ENCODE measurements around the gene TMEM119. TPM values are rescaled to one million over a fixed set of nuclear protein-coding genes. Genes with fewer than 3 reads are reported as not detected.

The TMEM119 gene
- total and polyA plus RNA-seq, 2 of the 13 experiments (the other 11 are each of a cell fraction or from before 2014, with no cell fraction given) = not detected

DNA sequence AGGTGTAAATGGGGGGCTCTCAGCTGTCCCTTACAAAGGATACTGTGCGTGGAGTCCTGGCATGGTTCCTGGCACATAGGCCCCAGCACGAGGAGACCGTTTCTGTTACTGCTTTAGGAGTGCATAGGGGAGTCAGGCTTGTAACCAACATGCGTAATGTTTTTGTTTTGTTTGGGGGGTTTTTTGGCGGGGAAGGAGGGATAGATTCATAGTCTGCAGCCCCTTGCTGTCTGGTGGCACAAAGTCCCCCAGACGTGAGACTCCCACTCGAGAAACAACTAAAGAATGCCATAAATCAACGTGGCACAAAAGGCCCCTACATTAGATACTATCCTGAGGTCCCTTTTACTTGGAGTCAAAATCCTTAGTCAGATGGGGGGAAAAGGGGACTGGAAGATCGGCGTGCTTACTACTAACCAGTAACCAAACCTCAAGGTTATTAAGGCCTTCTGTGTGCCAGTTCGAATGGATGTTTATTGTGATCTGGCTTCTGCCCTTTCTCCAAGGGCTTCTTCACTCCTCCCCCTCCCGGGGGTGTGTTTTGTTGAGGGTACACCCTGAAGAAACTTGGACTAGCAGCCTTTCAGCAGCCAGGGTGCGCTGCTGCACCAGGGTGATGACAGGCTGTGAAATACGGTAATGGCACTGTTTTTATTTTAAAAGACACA, 34.6 kb downstream of the TMEM119 start (continued):
- TF ChIP-seq, protein P1, sequence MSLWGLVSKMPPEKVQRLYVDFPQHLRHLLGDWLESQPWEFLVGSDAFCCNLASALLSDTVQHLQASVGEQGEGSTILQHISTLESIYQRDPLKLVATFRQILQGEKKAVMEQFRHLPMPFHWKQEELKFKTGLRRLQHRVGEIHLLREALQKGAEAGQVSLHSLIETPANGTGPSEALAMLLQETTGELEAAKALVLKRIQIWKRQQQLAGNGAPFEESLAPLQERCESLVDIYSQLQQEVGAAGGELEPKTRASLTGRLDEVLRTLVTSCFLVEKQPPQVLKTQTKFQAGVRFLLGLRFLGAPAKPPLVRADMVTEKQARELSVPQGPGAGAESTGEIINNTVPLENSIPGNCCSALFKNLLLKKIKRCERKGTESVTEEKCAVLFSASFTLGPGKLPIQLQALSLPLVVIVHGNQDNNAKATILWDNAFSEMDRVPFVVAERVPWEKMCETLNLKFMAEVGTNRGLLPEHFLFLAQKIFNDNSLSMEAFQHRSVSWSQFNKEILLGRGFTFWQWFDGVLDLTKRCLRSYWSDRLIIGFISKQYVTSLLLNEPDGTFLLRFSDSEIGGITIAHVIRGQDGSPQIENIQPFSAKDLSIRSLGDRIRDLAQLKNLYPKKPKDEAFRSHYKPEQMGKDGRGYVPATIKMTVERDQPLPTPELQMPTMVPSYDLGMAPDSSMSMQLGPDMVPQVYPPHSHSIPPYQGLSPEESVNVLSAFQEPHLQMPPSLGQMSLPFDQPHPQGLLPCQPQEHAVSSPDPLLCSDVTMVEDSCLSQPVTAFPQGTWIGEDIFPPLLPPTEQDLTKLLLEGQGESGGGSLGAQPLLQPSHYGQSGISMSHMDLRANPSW (CRISPR knock-in tag; IDR thresholded peaks at IDR 0.05; ENCODE audit: borderline replicate concordance) = no peak
- peak; percentile 55; the same call in 1 of the 2 replicates for TF ChIP-seq SIN3B (IDR thresholded peaks at IDR 0.05; ENCODE audit: low read length)
- no peak for TF ChIP-seq ZSCAN9 (CRISPR knock-in tag; IDR thresholded peaks at IDR 0.05; ENCODE audit: borderline replicate concordance)
- TF ChIP-seq ZNF570 (CRISPR knock-in tag; IDR thresholded peaks at IDR 0.05; ENCODE audit: borderline replicate concordance) = no peak
- no peak for TF ChIP-seq PHF5A (CRISPR knock-in tag; IDR thresholded peaks at IDR 0.05; ENCODE audit: low read depth, unreplicated experiment)
- TF ChIP-seq SPEN (CRISPR knock-in tag; IDR thresholded peaks at IDR 0.05; ENCODE audit: low read depth) = no peak
- no peak for TF ChIP-seq TEAD3 (CRISPR knock-in tag; optimal IDR thresholded peaks at IDR 0.05; ENCODE audit: borderline replicate concordance)
- TF ChIP-seq SMAD9 (CRISPR knock-in tag; IDR thresholded peaks at IDR 0.05) = no peak
- no peak for TF ChIP-seq ZNF225 (CRISPR knock-in tag; IDR thresholded peaks at IDR 0.05)
- peak; percentile 35; the same call in 1 of the 2 replicates for TF ChIP-seq CHD2 (IDR thresholded peaks at IDR 0.05; ENCODE audit: low read depth, low read length)
- TF ChIP-seq ZNF619 (CRISPR knock-in tag; IDR thresholded peaks at IDR 0.05) = no peak
- TF ChIP-seq, protein P2, sequence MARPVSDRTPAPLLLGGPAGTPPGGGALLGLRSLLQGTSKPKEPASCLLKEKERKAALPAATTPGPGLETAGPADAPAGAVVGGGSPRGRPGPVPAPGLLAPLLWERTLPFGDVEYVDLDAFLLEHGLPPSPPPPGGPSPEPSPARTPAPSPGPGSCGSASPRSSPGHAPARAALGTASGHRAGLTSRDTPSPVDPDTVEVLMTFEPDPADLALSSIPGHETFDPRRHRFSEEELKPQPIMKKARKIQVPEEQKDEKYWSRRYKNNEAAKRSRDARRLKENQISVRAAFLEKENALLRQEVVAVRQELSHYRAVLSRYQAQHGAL (CRISPR knock-in tag; IDR thresholded peaks at IDR 0.05; ENCODE audit: not compliant biosample characterization) = no peak
- no peak for TF ChIP-seq MTA3 (CRISPR knock-in tag; IDR thresholded peaks at IDR 0.05)
- TF ChIP-seq CENPT (CRISPR knock-in tag; IDR thresholded peaks at IDR 0.05; ENCODE audit: low read depth) = no peak
- TF ChIP-seq, protein P3, sequence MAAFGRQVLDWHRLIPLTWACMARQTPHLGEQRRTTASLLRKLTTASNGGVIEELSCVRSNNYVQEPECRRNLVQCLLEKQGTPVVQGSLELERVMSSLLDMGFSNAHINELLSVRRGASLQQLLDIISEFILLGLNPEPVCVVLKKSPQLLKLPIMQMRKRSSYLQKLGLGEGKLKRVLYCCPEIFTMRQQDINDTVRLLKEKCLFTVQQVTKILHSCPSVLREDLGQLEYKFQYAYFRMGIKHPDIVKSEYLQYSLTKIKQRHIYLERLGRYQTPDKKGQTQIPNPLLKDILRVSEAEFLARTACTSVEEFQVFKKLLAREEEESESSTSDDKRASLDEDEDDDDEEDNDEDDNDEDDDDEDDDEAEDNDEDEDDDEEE (CRISPR knock-in tag; IDR thresholded peaks at IDR 0.05) = no peak
